Naive thymus-derived CD4-positive, alpha-beta T cell (primary cell): ENCODE data around the gene ZC2HC1C. TPM values are rescaled to one million over a fixed set of nuclear protein-coding genes. Genes with fewer than 3 reads are reported as not detected.

Experiments used
- ATAC-seq: fragments of 150-1000 bp; cut with Tn5 transposase; 2 replicates; pipeline ENCODE4 v1.10.0; 2021; ENCODE audit warnings: mild to moderate bottlenecking, moderate library complexity
- CTCF ChIA-PET: fragments of 350-600 bp; sonication (Branson Sonifier 250); formaldehyde crosslinking; loops from one replicate; lab custom pipeline; 2021; ENCODE audit warnings: antibody characterized with exemption; lab: Charles Lee
- POLR2A ChIA-PET: fragments of 350-600 bp; sonication (Branson Sonifier 250); formaldehyde crosslinking; loops from one replicate; lab custom pipeline; 2021; ENCODE audit warnings: antibody characterized with exemption, inconsistent platforms; lab: Charles Lee
- DNase-seq, 9 donors: peaks; one replicate each; pipeline versions ENCODE4 v3.0.0 to v3.0.0-alpha.2; 2020 to 2022; ENCODE audit warnings: mixed read lengths in 1 of 9
- H3K27ac ChIP-seq: one replicate; pipeline ENCODE4 v1.7.0; 2013; ENCODE audit warnings: mild to moderate bottlenecking, low read depth, low read length, moderate library complexity
- H3K27me3 ChIP-seq, 2 donors: one replicate each; pipeline ENCODE4 v1.7.0; 2013; ENCODE audit warnings: low read length in 2 of 2, mild to moderate bottlenecking in 2 of 2, moderate library complexity in 2 of 2; ENCODE audit not compliant: control insufficient read depth in 2 of 2, insufficient read depth in 2 of 2
- H3K36me3 ChIP-seq, 3 experiments: 1 replicate in 2 of 3; 2 replicates in 1 of 3; pipeline ENCODE4 v1.7.0; 2013; ENCODE audit warnings: low read length in 3 of 3, mild to moderate bottlenecking in 3 of 3, moderate library complexity in 1 of 3; ENCODE audit not compliant: insufficient read depth in 3 of 3, control insufficient read depth in 2 of 3
- H3K4me1 ChIP-seq, 2 donors: one replicate each; pipeline ENCODE4 v1.7.0; 2013; ENCODE audit warnings: low read length in 2 of 2, mild to moderate bottlenecking in 2 of 2, moderate library complexity in 1 of 2; ENCODE audit not compliant: control insufficient read depth in 2 of 2, insufficient read depth in 2 of 2
- H3K4me3 ChIP-seq: 2 replicates; pipeline ENCODE4 v1.7.0; 2013; ENCODE audit warnings: mild to moderate bottlenecking, low read length
- H3K9me3 ChIP-seq, 3 experiments: 1 replicate in 2 of 3; 2 replicates in 1 of 3; pipeline ENCODE4 v1.7.0; 2013; ENCODE audit warnings: low read length in 3 of 3; ENCODE audit not compliant: control insufficient read depth in 2 of 3
- H3K27ac Mint-ChIP-seq, 9 donors: one replicate each; pipeline ENCODE4 v1.8.0; 2020 to 2022; ENCODE audit warnings: mixed read lengths in 9 of 9, mild to moderate bottlenecking in 8 of 9, moderate library complexity in 5 of 9, inconsistent platforms in 2 of 9
- H3K27me3 Mint-ChIP-seq, 5 donors: one replicate each; pipeline ENCODE4 v1.8.0; 2021 to 2022; ENCODE audit warnings: mixed read lengths in 5 of 5, mild to moderate bottlenecking in 1 of 5
- H3K36me3 Mint-ChIP-seq, 5 donors: one replicate each; pipeline ENCODE4 v1.8.0; 2020 to 2022; ENCODE audit warnings: mixed read lengths in 5 of 5, mild to moderate bottlenecking in 3 of 5, inconsistent platforms in 1 of 5
- H3K4me1 Mint-ChIP-seq, 7 donors: one replicate each; pipeline ENCODE4 v1.8.0; 2020 to 2022; ENCODE audit warnings: mixed read lengths in 7 of 7, mild to moderate bottlenecking in 3 of 7, inconsistent platforms in 1 of 7
- H3K4me3 Mint-ChIP-seq, 10 donors: one replicate each; pipeline ENCODE4 v1.8.0; 2020 to 2022; ENCODE audit warnings: mild to moderate bottlenecking in 10 of 10, mixed read lengths in 10 of 10, moderate library complexity in 6 of 10, inconsistent platforms in 2 of 10
- H3K9me3 Mint-ChIP-seq, 11 donors: one replicate each; pipeline ENCODE4 v1.8.0; 2020 to 2022; ENCODE audit warnings: mixed read lengths in 11 of 11, mild to moderate bottlenecking in 4 of 11, inconsistent platforms in 1 of 11, moderate library complexity in 1 of 11
- intact Hi-C, 2 donors: fragments of 100-400 bp; cut with micrococcal nuclease; formaldehyde crosslinking; loops; one replicate each; pipeline ENCODE4 v1.15.1; 2023
- polyA plus RNA-seq, 2 donors: library from polyadenylated mRNA; unstranded; fragments of 300-500 nt; fragmentation: Illumina TruSeq; gene quantifications; one replicate each; pipeline ENCODE4 v1.2.3, GENCODE V29; 2021
- total RNA-seq, 6 experiments: library from RNA in 5 of 6; stranded (reverse) in 5 of 6; gene quantifications; 1 replicate in 5 of 6; 2 replicates in 1 of 6; pipeline ENCODE4 v1.2.3 and lab custom pipeline; 2021 to 2026

Gene ZC2HC1C
- total and polyA plus RNA-seq, 7 experiments from 2014 or later, result 0.30 to 1.7 (median 0.41) TPM; not detected in 4

DNA sequence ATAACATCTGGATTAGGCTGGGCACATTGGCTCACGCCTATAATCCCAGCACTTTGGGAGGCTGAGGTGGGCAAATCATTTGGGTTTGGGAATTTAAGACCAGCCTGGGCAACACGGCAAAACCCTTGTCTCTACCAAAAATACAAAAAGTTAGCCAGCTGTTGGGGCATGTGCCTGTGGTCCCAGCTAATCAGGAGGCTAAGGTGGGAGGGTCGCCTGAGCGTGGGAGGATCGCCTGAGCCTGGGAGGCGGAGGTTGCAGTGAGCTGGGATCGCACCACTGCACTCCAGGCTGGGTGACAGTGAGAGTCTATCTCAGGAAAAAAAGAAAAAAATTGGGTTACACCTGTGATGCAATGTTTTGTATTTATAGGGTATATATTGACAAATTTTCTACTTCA, 52.1 kb downstream of the ZC2HC1C start:
- Mint-ChIP-seq H3K9me3 (no peaks in the 10 kb centered on the region), H3K4me3 (no peak overlapping the region), H3K27ac (peak overlapping the region in 2 of 9 donors; percentile 13 to 71), H3K4me1 (peaks cover 23 to 46% (median 35%) of the 10 kb centered on the region in 7 donors), H3K27me3 (no peaks in the 10 kb centered on the region), H3K36me3 (peaks cover 5 to 35% (median 20%) of the 10 kb centered on the region in 5 donors)
- Histone ChIP-seq H3K36me3 (peaks cover 10 to 37% (median 18%) of the 10 kb centered on the region in 3 experiments), H3K9me3 (no peaks in the 10 kb centered on the region), H3K27me3 (no peaks in the 10 kb centered on the region), H3K27ac (no peak overlapping the region), H3K4me1 (peaks cover 22 to 26% of the 10 kb centered on the region in 2 donors), H3K4me3 (no peak overlapping the region)
- DNase-seq (no peak), ATAC-seq (no peak)
- POLR2A ChIA-PET, result no interaction called here
- intact Hi-C loops, result no loop called here
- CTCF ChIA-PET, result no interaction called here

GRCh38 chr14:75123991-75124390, 54.5 kb downstream of the ZC2HC1C start:
- intact Hi-C loops, result no loop called here
- no peaks in the 10 kb centered on the region for H3K27me3 Mint-ChIP-seq
- no peak for ATAC-seq

GRCh38 chr14:75125617-75126016, 56.2 kb downstream of the ZC2HC1C start:
- H3K4me3 Mint-ChIP-seq, result peak overlapping the region; percentile 87 to 97 (median 96)
- H3K27me3 Mint-ChIP-seq, result no peaks in the 10 kb centered on the region
- peak overlapping the region; percentile 90 to 98 (median 97) for H3K27ac Mint-ChIP-seq
- POLR2A ChIA-PET, result interaction anchor here (0.6 to 3.5 kb wide), 6 partner anchors 8 to 537 kb away, joined by 3 to 27 read pairs (median 3); no protein-coding TSS in a partner anchor
- Histone ChIP-seq H3K4me3 (peak overlapping the region; percentile 87), H3K4me1 (peaks cover 22 to 29% of the 10 kb centered on the region in 2 donors), H3K9me3 (no peaks in the 10 kb centered on the region), H3K36me3 (peaks cover 0 to 2% (median 0%) of the 10 kb centered on the region in 3 experiments), H3K27ac (peak overlapping the region; percentile 89), H3K27me3 (no peaks in the 10 kb centered on the region)
- no peak for ATAC-seq
- no peak for DNase-seq
- H3K36me3 Mint-ChIP-seq, result peaks cover 0 to 17% (median 10%) of the 10 kb centered on the region in 5 donors
- CTCF ChIA-PET, result interaction anchor here (0.6 to 2.5 kb wide), 4 partner anchors 37 to 245 kb away, joined by 3 to 8 read pairs (median 4); no protein-coding TSS in a partner anchor
- peaks cover 36 to 54% (median 48%) of the 10 kb centered on the region in 7 donors for H3K4me1 Mint-ChIP-seq
- no peaks in the 10 kb centered on the region for H3K9me3 Mint-ChIP-seq
- intact Hi-C loops, result loop anchor here (1.0 to 5.0 kb wide), 6 partner anchors 122 to 862 kb away; partner anchors contain the start of genes ERG28 (in 2 of the 2), TTLL5 (in 2 of the 2), EIF2B2 (in 1 of the 2) and IFT43 (in 1 of the 2)

More at GRCh38 chr14:75123991-75124390, 54.5 kb downstream of the ZC2HC1C start:
- no peaks in the 10 kb centered on the region for H3K9me3 Mint-ChIP-seq
- H3K27ac ChIP-seq, result peak overlapping the region; percentile 18
- peak in 1 of 9 donors; percentile 16 for DNase-seq
- ChIA-PET POLR2A (interaction anchor here (0.6 kb wide), 1 partner anchor 131 kb away, joined by 3 read pairs; no protein-coding TSS in a partner anchor), CTCF (interaction anchor here (0.7 kb wide), 3 partner anchors 27 to 400 kb away, joined by 3 to 4 read pairs (median 3); no protein-coding TSS in a partner anchor)
- H3K4me3 ChIP-seq, result no peak overlapping the region
- H3K27me3 ChIP-seq, result no peaks in the 10 kb centered on the region
- H3K4me3 Mint-ChIP-seq, result peak overlapping the region in 7 of 10 donors; percentile 0 to 75 (median 13)
- H3K36me3 Mint-ChIP-seq, result peaks cover 0 to 20% (median 10%) of the 10 kb centered on the region in 5 donors
- H3K9me3 ChIP-seq, result no peaks in the 10 kb centered on the region
- peaks cover 36 to 56% (median 50%) of the 10 kb centered on the region in 7 donors for H3K4me1 Mint-ChIP-seq
- peaks cover 4 to 16% (median 8%) of the 10 kb centered on the region in 3 experiments for H3K36me3 ChIP-seq
- peaks cover 22 to 29% of the 10 kb centered on the region in 2 donors for H3K4me1 ChIP-seq
- peak overlapping the region in 7 of 9 donors; percentile 9 to 95 (median 44) for H3K27ac Mint-ChIP-seq

DNA sequence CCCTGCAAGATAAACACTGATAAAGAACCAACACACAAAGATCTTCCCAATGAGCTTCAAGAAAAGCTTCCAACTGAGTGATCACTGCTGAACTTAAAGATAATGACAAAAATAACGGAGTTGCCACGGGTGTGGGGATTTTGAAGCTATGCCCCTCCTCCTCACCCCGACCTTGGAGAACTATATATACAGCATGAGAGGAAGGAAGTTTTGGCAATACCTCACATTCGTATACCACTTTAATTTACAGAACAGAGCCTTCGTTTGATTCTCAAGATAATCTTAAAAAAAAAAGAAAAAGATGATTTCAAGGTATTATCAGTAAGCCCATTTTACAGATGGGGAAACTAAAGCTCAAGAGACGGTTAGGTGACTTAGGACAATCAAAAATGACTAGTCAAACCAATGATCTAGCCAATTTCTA, 56.7 kb downstream of the ZC2HC1C start:
- H3K9me3 ChIP-seq, result no peaks in the 10 kb centered on the region
- Mint-ChIP-seq H3K36me3 (peaks cover 0 to 17% (median 9%) of the 10 kb centered on the region in 5 donors), H3K4me1 (peaks cover 36 to 52% (median 46%) of the 10 kb centered on the region in 7 donors), H3K27me3 (no peaks in the 10 kb centered on the region), H3K27ac (peak overlapping the region; percentile 90 to 98 (median 97)), H3K4me3 (peak overlapping the region; percentile 87 to 97 (median 96)), H3K9me3 (no peaks in the 10 kb centered on the region)
- peak overlapping the region; percentile 87 for H3K4me3 ChIP-seq
- ATAC-seq (peak; percentile 44), DNase-seq (peak in 3 of 9 donors; percentile 22 to 54 (median 37))
- peak overlapping the region; percentile 89 for H3K27ac ChIP-seq
- no peaks in the 10 kb centered on the region for H3K27me3 ChIP-seq
- peaks cover 22 to 29% of the 10 kb centered on the region in 2 donors for H3K4me1 ChIP-seq
- ChIA-PET POLR2A (interaction anchor here (0.5 to 3.5 kb wide), 11 partner anchors 9 to 1274 kb away, joined by 3 to 27 read pairs (median 3); partner anchors contain the start of gene PTGR2), CTCF (interaction anchor here (0.6 to 2.5 kb wide), 2 partner anchors 37 to 169 kb away, joined by 3 to 8 read pairs; no protein-coding TSS in a partner anchor)
- H3K36me3 ChIP-seq, result no peaks in the 10 kb centered on the region
- intact Hi-C loops, result loop anchor here (1.0 to 5.0 kb wide), 6 partner anchors 121 to 861 kb away; partner anchors contain the start of genes ERG28 (in 2 of the 2), TTLL5 (in 2 of the 2), EIF2B2 (in 1 of the 2) and IFT43 (in 1 of the 2)

- intact Hi-C loops, result loop anchor here (1.0 to 5.0 kb wide), 9 partner anchors 49 to 860 kb away; partner anchors contain the start of genes ERG28 (in 2 of the 2), TMED10 (in 2 of the 2), TTLL5 (in 2 of the 2) and EIF2B2 (in 1 of the 2)
- Mint-ChIP-seq H3K4me3 (peak within 1 kb of the TSS; percentile 87 to 99 (median 96)), H3K36me3 (peaks cover 0 to 16% (median 4%) of the 10 kb centered on the region in 5 donors), H3K27me3 (no peaks in the 10 kb centered on the region), H3K9me3 (no peaks in the 10 kb centered on the region), H3K27ac (peak within 1 kb of the TSS; percentile 95 to 98 (median 98)), H3K4me1 (peaks cover 36 to 48% (median 44%) of the 10 kb centered on the region in 7 donors)
- POLR2A ChIA-PET, result interaction anchor here (0.6 to 3.5 kb wide), 13 partner anchors 10 to 1275 kb away, joined by 3 to 27 read pairs (median 3); partner anchors contain the start of genes ERG28, PTGR2 and TTLL5
- H3K36me3 ChIP-seq, result no peaks in the 10 kb centered on the region
- CTCF ChIA-PET, result interaction anchor here (0.5 to 2.5 kb wide), 3 partner anchors 134 to 179 kb away, joined by 3 to 8 read pairs (median 5); no protein-coding TSS in a partner anchor
- H3K27me3 ChIP-seq, result no peaks in the 10 kb centered on the region
- peak within 1 kb of the TSS; percentile 87 for H3K4me3 ChIP-seq
- ATAC-seq, result peak; percentile 92
- H3K27ac ChIP-seq, result peak within 1 kb of the TSS; percentile 89
- H3K4me1 ChIP-seq, result peaks cover 22 to 29% of the 10 kb centered on the region in 2 donors
- DNase-seq, result peak; percentile 78 to 91 (median 87)
- no peaks in the 10 kb centered on the region for H3K9me3 ChIP-seq
Measured at GRCh38 chr14:75126679-75127473, 57.4 kb downstream of the ZC2HC1C start, which contains the start of gene NEK9. NEK9 (minus strand) TSS chr14:75127048; CDS start chr14:75126921, 127 bp downstream.
